ENCODE results near the gene GRIK4. TPM values are rescaled to one million over a fixed set of nuclear protein-coding genes. Genes with fewer than 3 reads are reported as not detected.

Gene GRIK4
- total and polyA plus RNA-seq, 8 donors = 0.76 to 10.1 (median 7.7) TPM

GRCh38 chr11:120904116-120904515 is 392.6 kb downstream of the GRIK4 start:
- no peak for DNase-seq
- ATAC-seq = no peak
- Histone ChIP-seq H3K4me3 (no peak overlapping the region), H3K27me3 (peaks cover 0 to 23% of the 10 kb centered on the region in 2 donors), H3K27ac (no peak overlapping the region), H3K9me3 (no peaks in the 10 kb centered on the region), H3K36me3 (no peaks in the 10 kb centered on the region), H3K4me1 (no peaks in the 10 kb centered on the region)
- intact Hi-C loops (cut with DNase I) = no loop called here
- TF ChIP-seq CTCF (IDR thresholded peaks at IDR 0.05) = no peak

GRCh38 chr11:120906766-120907165 is 395.2 kb downstream of the GRIK4 start:
- Histone ChIP-seq H3K27ac (no peak overlapping the region), H3K4me3 (no peak overlapping the region), H3K36me3 (no peaks in the 10 kb centered on the region), H3K27me3 (peaks cover 0 to 8% of the 10 kb centered on the region in 2 donors), H3K4me1 (no peaks in the 10 kb centered on the region), H3K9me3 (no peaks in the 10 kb centered on the region)
- no peak for DNase-seq
- intact Hi-C loops (cut with DNase I) = no loop called here
- ATAC-seq = no peak
- TF ChIP-seq CTCF (IDR thresholded peaks at IDR 0.05) = no peak

GRCh38 chr11:120907971-120908370 is 396.4 kb downstream of the GRIK4 start:
- Histone ChIP-seq H3K27ac (no peak overlapping the region), H3K4me1 (no peaks in the 10 kb centered on the region)
- ATAC-seq = no peak

GRCh38 chr11:120908461-120909181 is 397.1 kb downstream of the GRIK4 start:
- H3K4me1 ChIP-seq = no peaks in the 10 kb centered on the region
- ATAC-seq (no peak), DNase-seq (no peak)
- no peaks in the 10 kb centered on the region for H3K36me3 ChIP-seq
- no peaks in the 10 kb centered on the region for H3K9me3 ChIP-seq
- no peak overlapping the region for H3K4me3 ChIP-seq
- no peak for TF ChIP-seq CTCF (IDR thresholded peaks at IDR 0.05)
- peaks cover 0 to 6% of the 10 kb centered on the region in 2 donors for H3K27me3 ChIP-seq
- no peak overlapping the region for H3K27ac ChIP-seq
- intact Hi-C loops (cut with DNase I) = no loop called here

More at GRCh38 chr11:120907971-120908370, 396.4 kb downstream of the GRIK4 start:
- Histone ChIP-seq H3K36me3 (no peaks in the 10 kb centered on the region), H3K9me3 (no peaks in the 10 kb centered on the region), H3K27me3 (peaks cover 0 to 7% of the 10 kb centered on the region in 2 donors), H3K4me3 (no peak overlapping the region)
- intact Hi-C loops (cut with DNase I) = no loop called here
- no peak for TF ChIP-seq CTCF (IDR thresholded peaks at IDR 0.05)
- DNase-seq = no peak

- intact Hi-C loops (cut with DNase I) = no loop called here
These were observed 398.3 kb downstream of the GRIK4 start for GRCh38 chr11:120909676-120910416.

More at GRCh38 chr11:120909676-120910416, 398.3 kb downstream of the GRIK4 start:
- DNase-seq = no peak
- Histone ChIP-seq H3K36me3 (no peaks in the 10 kb centered on the region), H3K4me1 (no peaks in the 10 kb centered on the region), H3K4me3 (no peak overlapping the region), H3K27ac (no peak overlapping the region), H3K9me3 (no peaks in the 10 kb centered on the region), H3K27me3 (no peaks in the 10 kb centered on the region)
- TF ChIP-seq CTCF (IDR thresholded peaks at IDR 0.05) = no peak
- ATAC-seq = no peak
